NK-92 (cell line): Measurements from ENCODE around the gene ELK3.

Experiments
- DNase-seq: peaks from one replicate; lab custom pipeline; 2025; ENCODE audit not compliant: unreplicated experiment; lab: John Stamatoyannopoulos, UW

ELK3 gene

GRCh38 chr12:96211988-96212387, 17.8 kb downstream of the ELK3 start:
- DNase-seq: no peak

GRCh38 chr12:96212456-96213375, 18.5 kb downstream of the ELK3 start:
- DNase-seq: no peak

- DNase-seq: no peak
These were observed 19.7 kb downstream of the ELK3 start for GRCh38 chr12:96213869-96214268.

- no peak for DNase-seq
These were observed 21.7 kb downstream of the ELK3 start for GRCh38 chr12:96215919-96216273.

GRCh38 chr12:96218989-96219678, 25.0 kb downstream of the ELK3 start:
- DNase-seq: no peak

GRCh38 chr12:96219700-96220206, 25.6 kb downstream of the ELK3 start:
- no peak for DNase-seq

GRCh38 chr12:96220902-96221301, 26.7 kb downstream of the ELK3 start:
- no peak for DNase-seq

GRCh38 chr12:96221391-96221790, 27.2 kb downstream of the ELK3 start:
- DNase-seq: no peak

GRCh38 chr12:96223411-96224218, 29.4 kb downstream of the ELK3 start:
- no peak for DNase-seq

GRCh38 chr12:96224219-96224615, 30.0 kb downstream of the ELK3 start:
- no peak for DNase-seq

- no peak for DNase-seq
These were observed 31.1 kb downstream of the ELK3 start for GRCh38 chr12:96225044-96225855.

GRCh38 chr12:96225994-96226399, 31.8 kb downstream of the ELK3 start:
- no peak for DNase-seq

GRCh38 chr12:96226401-96226800, 32.2 kb downstream of the ELK3 start:
- no peak for DNase-seq

- no peak for DNase-seq
These were observed 32.7 kb downstream of the ELK3 start for GRCh38 chr12:96226801-96227348.

GRCh38 chr12:96227365-96228106, 33.4 kb downstream of the ELK3 start:
- DNase-seq: no peak

GRCh38 chr12:96228566-96229248, 34.5 kb downstream of the ELK3 start:
- no peak for DNase-seq

GRCh38 chr12:96230646-96231045, 36.5 kb downstream of the ELK3 start:
- DNase-seq: no peak

GRCh38 chr12:96233168-96233567, 39.0 kb downstream of the ELK3 start:
- no peak for DNase-seq

GRCh38 chr12:96233939-96234461, 39.8 kb downstream of the ELK3 start:
- DNase-seq: no peak
